ENCODE data around the gene GPR146.

GPR146 gene

DNA sequence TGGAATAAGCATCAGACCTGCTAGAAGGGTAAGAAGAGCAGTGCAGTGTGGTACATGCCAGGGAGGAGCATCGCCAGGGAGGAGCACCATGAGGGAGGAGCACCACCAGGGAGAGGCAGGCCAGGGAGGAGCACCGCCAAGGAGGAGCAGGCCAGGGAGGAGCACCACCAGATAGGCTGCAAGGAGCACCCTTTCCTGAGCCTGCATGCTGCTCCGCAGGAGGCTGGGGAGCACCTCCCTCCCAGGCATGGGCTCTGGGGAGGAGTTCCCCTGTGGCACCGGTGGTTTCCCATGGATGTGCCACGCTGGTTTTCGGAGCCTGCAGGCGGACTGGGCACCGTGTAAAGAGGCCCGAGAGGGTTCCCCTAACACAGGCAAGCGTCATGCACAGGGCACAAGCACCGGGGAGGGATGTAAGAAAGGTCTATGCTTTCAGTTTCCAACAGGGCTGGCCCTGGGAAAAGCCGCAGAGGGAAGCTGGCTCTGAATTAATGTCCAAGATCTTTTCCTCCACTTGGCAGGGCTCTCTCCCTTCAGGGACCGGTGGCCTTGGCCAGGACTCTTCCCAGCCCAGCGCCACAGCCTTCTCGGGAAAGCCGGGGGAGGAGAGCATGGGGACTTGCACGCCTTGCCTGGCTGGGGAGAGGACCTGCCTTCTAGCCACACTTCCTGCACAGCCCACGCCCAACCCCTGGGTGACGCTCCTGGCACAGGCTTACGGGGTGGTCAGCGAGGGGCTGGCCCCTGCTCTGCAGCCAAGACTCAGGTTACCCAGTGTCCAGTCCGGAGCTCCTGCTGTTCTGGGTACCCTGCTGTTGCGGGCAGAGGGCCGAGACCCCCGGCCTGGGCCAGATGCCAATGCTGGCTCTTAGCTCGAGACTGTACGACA lies 32.1 kb downstream of the GPR146 start:
- DNase-seq (ENCODE audit: low read depth), result no peak

DNA sequence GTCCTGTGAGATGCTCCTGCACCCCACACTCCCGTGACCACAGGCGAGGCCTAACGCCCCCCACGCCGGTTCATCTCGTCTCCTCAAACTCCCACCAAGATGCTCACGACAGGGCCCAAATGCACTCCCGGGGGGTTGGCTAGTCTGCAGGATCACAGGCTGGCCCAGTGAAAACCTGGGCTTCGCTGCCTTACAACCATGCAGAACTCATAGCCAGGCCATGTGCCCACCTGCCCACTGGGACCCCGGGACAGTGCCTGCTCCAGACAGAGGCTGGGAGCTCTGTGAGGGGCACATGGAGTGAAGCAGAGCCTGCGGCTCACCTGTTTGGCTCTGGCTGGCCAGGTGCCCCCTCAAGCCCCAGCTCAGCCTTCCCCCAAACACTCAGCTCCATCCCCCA lies 34.2 kb downstream of the GPR146 start:
- no peak for DNase-seq (ENCODE audit: low read depth)

DNA sequence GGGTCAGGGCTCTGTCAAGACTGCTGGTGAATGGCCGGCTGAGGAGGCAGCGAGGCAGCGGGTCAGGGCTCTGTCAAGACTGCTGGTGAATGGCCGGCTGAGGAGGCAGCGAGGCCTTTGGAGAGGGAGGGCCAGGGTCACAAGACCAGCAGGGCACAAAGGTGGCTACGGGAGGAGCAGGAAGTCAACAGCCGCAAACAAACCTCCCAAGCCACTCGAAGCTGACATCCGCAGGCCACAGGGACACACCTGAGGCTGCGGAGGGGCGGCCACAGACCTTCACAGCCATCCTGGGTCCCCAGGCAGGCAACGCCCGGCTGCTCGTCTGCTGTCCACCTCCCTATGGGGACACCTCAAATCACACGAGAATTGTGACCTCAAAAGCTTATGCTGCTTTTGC lies 34.6 kb downstream of the GPR146 start:
- no peak for DNase-seq (ENCODE audit: low read depth)

DNA sequence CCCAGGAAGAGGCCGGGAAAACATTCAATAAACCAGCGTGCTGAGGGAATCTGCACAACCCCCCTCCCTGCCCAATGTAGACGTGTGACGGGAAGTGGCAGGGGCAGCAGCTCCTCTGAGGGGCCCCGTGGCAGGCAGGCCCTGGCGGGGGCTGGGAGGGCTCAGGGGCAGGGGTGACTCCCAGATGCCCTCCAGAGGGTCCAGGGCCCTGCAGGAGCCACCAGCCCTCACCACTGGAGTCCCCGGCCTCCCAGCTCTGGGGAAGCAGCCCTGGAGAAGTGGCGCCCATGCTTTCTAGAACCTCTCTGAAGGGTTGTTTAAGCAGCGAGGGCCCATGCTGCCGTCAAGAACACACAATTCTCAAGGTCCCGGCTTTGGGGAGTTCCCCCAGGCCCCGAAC lies 35.2 kb downstream of the GPR146 start:
- DNase-seq (ENCODE audit: low read depth), result no peak

DNA sequence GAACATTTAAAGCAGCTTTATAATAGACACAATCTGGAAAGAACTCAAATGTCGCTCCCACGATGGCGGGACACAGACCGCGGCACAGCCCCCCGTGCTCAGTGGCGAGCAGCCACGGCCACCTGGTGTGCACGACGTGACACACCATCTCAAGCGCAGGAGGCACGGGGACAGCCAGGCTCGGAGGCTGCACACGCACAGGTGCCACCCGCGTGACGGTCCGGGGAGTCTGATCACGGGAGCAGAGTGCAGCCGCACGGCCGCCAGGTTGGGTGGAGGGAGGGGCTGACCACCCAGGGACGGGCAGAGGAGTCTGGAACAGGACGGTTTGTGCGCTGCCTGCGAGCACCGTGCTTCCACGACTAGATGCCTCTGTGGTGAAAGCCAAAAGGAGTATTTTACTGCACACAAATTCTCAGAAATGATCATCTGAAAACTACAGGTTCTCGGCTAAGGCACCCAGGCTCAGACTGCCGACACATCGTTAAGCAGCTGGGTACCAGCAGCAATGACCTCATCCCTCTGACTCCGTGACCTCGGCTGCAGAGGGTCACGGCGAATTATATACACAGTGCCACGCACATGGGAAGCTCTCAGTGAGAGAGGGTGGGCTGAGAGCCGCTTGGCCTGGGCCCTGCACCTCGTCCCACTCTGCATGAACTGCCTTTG lies 36.0 kb downstream of the GPR146 start:
- no peak for DNase-seq (ENCODE audit: low read depth)

DNA sequence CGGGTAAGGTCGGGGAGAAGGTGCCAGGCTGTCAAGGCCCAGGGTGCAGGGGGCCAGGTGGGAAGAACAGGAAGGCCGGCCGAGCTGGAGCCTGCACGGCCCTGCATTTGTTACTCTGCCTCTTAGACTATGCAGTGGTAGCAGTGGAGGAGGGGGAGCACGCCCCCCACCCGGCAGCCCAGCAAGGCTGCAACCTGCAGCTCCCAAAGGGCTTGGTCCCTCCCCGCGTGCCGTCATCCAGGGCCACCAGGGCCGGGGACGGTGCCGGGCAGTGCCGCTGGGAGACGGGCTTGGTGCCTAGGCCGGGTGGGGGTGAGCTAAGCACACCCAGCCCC lies 36.5 kb downstream of the GPR146 start:
- DNase-seq (ENCODE audit: low read depth), result no peak

DNA sequence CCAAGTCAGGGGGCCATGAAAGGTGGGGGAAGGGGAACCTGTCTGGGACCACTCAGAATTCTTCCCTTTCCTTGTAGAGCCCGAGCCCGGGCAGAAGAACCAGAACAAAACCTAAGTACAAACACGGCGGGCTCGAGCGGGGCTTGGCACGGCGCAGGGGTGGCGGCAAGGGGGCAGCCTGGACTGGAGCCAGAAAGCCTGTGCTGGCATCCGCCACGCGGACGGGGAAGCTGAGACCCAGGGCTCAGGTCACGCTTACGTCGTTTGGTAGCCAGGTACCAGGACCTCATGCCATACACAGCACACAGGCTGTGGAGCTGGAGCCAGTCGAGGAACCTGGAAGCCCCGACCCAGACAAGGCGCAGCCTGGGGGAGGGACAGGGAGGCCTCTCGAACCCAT lies 37.0 kb downstream of the GPR146 start:
- DNase-seq (ENCODE audit: low read depth), result no peak

DNA sequence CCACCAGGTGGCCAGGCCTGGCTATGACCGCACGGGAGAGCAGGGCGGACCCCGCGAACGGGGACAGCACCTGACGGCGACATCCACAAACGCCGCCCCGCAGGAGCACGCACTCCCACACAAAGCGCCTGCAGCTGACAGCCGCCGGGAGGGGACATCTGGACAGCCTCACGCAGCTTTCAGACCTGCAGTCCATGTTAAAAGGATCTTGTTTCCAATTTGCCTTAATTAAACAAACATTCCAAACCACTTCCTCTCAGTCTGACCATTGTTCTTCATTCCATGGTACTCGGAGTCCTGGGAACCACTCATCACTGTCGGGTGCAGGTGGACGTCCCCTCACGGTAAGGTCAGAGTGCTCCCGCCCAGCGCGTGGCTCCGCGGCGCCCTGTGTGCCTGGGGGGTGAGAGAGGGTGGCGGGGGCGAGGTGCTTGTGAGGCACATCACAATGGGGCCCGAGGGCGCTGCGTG lies 37.6 kb downstream of the GPR146 start:
- DNase-seq (ENCODE audit: low read depth), result no peak

DNA sequence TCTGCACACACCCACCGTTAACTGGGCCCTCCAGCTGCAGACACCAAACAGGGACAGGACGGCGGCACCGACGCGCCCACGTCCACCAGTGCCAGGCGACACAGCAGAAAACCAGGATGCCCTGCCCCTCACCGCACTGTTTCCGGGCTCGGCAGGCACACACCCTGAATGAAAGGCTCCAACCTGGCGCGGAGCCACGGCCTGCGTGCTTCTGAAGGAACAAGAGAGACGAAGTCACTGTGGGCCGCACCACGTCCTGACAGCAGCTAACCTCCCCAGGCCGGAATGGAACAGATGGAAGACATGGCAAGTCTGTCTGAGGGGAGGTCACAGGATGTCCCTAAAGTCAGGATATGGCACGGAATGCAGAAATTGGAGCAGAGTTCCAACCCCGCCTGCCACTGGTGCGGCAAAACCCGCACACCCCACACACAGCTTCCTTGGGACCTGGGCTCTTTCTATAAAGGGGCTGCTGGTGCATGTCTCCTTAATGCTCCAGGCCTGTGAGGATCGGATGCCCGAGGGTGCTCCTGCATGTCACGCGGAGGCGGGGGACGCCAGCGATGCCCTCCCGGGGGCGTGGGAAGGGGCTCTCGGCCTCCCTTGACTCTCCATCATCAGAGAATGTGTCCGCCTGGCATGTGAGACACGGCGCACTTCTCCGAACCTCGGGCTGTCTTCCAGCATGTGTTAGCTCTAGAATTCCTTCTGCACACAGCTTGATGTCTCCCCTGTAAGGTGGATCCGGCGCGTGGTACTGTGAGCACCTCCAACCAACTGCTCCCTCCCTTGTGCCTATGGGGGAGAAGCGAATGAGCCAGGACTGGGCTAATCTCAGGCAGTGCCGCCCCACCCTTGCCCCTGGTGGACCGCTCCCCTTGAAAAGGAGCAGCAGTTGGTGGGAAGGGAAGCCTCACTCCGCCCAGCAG lies 39.6 kb downstream of the GPR146 start:
- DNase-seq (ENCODE audit: low read depth), result no peak

DNA sequence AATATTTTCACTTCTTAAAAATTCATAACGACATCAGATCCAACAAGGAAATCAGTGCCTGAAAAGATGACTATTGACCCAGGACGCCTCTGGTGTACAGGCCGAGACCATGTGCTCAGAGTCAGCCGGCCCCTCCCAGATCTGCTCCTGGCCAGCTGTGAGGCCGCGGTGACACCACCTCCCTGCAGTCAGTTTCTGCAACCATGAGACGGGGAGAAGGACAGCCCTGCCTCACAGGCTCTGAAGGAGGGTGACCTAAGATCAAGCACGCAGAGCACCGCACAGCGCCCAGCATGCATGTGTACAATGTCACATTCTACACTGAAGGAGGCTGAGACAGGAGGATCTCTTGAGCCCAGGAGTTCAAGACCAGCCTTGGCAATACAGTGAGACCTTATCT lies 40.9 kb downstream of the GPR146 start:
- no peak for DNase-seq (ENCODE audit: low read depth)

DNA sequence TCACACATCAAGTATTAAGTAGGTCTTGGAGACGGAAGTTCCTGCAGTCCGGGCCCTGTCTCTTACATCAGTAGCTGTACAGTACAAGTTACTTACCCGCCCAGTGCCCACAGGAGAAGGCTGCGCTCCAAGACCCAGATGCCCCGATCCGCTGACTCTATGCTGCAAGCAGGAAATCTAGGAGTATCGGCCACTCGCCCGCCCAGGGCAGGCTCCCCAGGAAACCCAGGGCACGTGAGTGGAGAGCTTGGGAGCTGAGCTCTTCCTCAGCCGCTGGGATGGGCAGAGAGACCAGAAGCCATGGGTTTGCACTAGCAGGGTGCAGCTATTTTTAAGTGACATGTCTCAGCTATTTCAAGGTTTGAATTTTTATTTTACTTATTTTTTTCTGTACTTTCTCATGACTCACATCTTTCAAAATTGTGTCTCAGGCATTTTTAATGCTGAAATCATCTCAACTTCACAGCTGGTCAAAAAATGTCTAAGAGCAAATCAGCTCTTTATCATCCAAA lies 41.6 kb downstream of the GPR146 start:
- DNase-seq (ENCODE audit: low read depth), result peak; percentile 22

DNA sequence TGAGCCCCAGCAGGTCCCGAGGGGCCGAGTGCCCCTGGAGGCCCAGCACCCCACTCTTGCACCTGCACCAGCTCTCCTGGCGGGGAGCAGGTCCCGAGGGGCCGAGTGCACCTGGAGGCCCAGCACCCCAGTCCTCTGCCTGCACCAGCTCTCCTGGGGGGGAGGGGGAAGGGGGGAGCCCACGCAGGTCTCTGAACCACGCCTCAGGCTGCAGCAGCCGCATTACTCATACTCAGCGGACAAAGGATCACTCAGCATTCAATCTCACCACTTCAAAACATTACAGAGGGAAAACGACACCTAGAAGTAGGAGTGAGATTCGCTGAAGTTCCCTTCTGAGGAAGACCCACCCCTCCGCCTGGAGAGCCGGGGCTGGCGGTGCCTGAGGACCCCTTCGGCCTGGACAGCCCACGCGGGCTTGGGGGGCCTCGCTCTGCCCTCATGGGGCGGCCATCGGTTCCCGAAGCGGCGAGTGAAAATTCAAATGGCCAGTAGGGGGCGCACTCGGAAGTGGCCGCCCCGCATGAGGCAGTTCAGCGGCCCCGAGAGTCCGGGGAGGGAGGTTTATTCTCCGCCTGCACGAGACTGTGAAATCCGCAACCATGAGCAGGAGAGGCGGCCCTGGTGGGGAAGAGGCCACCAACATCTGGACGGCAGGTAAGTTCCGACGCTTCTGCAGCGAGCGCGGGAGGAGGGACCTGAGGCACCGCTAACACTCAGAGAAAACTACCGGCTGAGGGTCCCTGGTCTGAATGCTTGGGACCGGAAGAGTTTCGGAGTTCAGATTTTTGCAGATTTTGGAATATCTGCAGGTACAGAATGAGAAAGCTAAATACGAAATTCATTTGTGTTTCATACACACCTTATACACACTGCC lies 42.5 kb downstream of the GPR146 start:
- peak; percentile 48 for DNase-seq (ENCODE audit: low read depth)

DNA sequence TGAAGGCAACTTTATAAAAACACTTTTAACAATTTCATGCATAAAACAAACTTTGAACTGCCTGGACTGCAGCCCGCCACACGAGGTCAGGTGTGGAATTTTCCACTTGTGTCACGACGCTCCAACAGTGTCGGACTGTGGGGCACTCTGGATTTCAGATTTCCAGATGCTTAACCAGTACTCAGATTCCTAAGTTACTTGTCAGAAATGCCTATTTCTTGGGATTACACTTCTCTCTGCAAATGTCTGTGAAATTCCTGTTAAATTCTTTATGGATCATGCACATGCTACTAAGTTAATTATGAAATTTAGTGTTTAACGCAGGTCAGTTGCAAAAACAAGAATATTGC lies 43.1 kb downstream of the GPR146 start:
- DNase-seq (ENCODE audit: low read depth), result peak; percentile 28

DNA sequence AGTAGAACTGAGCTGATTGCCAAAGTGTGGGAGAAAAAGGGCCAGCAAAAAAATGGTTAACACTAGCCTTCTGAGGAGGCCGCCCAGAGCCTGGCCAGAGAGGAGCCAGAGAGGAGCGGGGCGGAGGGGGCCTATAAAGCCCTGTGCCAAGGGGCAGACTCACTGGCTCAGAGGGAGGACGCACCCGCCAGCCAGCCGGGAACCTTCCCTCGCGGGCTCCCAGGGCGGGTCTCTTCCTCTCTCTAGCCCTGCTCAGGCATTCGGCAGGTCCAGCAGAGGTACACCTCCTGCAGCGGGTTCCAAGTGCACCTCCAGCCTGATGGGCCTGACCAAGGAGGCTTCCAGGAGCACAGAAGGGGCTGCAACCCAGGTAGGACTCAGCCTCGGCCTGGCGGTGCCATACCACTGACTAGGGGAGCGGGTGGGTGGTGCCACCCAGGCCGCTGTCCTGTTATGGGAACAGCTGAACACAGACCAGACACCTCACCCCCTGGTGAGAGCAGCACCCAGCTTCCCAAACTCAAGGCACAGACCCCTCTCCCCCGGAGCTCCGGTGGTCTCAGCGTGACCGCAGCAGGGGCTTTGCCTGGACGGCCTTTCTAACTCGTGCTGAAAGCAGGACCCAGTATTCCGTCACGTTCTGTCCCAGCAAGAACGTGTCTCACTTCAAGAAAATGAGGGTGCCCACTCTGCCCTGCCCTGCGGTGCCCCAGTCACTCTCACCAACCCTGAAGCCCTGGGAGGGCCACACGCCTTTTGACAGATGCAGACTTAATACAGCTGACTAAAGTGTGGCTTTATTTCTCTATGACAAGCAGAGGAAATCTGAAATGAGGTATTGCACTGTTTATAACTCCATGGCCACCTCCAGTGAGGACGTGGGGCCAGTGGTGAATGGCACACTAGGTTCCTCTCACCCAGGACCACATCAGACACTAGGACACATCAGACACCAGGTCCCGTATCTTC lies 43.9 kb downstream of the GPR146 start, which contains the start of gene GPER1:
GPER1 (plus strand) TSS at position 162 of the 969 bp plus-strand sequence. CDS start 3,616 bp downstream, outside the sequence.
- DNase-seq (ENCODE audit: low read depth), result peak; percentile 48

DNA sequence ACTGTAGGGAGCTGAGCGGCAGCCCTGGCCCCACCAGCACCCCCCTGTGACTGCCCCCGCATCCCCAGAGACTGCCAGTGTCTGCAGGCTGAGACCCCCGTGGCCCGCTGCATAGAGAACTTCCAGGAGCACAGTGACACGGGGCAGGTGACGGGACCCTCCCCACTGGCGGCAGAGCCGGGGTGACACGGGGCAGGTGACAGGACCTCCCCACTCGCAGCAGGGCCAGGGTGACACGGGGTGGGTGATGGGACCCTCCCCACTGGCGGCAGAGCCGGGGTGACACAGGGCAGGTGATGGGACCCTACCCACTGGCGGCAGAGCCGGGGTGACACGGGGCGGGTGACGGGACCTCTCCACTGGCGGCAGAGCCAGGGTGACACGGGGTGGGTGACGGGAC lies 45.9 kb downstream of the GPR146 start:
- no peak for DNase-seq (ENCODE audit: low read depth)

DNA sequence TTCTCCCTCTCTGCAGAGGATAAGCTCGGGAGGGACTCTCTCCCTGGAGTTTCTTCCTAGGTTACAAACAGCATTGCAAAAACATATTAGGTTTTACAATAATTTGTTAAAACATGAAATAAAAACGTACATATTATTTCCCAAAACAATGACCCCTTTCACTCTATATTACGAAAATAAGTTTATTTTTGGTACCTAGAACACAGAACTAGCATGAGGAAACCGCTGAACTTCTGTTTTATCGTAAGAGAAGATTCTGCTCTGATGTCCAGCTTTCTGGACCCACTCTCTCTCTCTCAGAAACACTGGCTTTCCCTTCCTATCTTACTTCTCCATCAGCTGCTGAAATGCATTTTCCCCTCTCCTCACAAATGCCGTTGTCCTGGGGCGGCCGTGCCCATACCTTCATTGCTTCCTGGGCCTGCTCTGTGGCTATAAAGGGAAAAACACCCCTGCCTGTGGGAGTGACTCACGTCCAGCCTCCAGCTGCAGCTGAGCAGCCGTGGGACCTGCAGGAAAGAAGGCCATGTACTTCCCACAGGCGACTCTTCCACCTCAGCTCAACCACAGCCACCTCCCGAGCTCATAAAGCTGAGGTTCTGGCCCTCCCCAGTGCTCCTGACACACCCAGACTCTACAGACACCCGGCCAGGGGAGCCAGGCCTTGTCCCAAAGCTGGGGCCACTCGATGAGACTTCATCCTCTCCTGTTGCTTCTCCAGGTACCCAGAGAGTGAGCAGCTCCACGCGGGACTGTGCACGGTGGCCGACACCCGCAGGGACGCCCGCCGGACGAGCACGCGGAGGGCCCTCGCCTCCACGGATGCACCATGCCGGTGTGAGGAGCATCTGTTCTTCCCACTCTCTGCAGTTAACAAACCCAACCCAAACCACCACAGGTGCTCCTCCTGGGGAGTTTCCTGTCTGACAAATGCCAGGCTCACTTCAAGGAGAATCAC lies 46.6 kb downstream of the GPR146 start:
- peak; percentile 18 for DNase-seq (ENCODE audit: low read depth)

DNA sequence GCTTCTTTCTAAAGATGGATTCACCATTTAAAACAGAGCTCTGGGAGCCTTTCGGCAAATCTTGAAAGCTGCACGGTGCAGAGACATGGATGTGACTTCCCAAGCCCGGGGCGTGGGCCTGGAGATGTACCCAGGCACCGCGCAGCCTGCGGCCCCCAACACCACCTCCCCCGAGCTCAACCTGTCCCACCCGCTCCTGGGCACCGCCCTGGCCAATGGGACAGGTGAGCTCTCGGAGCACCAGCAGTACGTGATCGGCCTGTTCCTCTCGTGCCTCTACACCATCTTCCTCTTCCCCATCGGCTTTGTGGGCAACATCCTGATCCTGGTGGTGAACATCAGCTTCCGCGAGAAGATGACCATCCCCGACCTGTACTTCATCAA lies 47.3 kb downstream of the GPR146 start:
- no peak for DNase-seq (ENCODE audit: low read depth)

DNA sequence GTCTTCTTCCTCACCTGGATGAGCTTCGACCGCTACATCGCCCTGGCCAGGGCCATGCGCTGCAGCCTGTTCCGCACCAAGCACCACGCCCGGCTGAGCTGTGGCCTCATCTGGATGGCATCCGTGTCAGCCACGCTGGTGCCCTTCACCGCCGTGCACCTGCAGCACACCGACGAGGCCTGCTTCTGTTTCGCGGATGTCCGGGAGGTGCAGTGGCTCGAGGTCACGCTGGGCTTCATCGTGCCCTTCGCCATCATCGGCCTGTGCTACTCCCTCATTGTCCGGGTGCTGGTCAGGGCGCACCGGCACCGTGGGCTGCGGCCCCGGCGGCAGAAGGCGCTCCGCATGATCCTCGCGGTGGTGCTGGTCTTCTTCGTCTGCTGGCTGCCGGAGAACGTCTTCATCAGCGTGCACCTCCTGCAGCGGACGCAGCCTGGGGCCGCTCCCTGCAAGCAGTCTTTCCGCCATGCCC lies 47.9 kb downstream of the GPR146 start:
- no peak for DNase-seq (ENCODE audit: low read depth)
